Mammary epithelial cell (primary cell): ENCODE measurements around the gene FFAR1.

Source experiments
- CTCF ChIP-seq, 2 donors: IDR thresholded peaks in 1 of 2; conservative IDR thresholded peaks in 1 of 2; 2 replicates each; pipeline ENCODE4 v1.5.1; 2011 to 2012; ENCODE audit warnings: inconsistent platforms in 2 of 2, low read length in 2 of 2, mild to moderate bottlenecking in 2 of 2, control low read depth in 1 of 2, low read depth in 1 of 2; ENCODE audit not compliant: insufficient read depth in 1 of 2; ENCODE audit errors: extremely low read depth in 1 of 2
- EZH2 ChIP-seq: IDR thresholded peaks from 2 replicates; pipeline ENCODE4 v1.6.1; 2012; ENCODE audit warnings: low read length, inconsistent platforms, borderline replicate concordance

GRCh38 chr19:35330475-35330874, 17.2 kb upstream of the FFAR1 start:
- TF ChIP-seq CTCF (conservative IDR thresholded peaks at IDR 0.05 in 1 of 2, IDR thresholded peaks at IDR 0.05 in 1 of 2; ENCODE audit: extremely low read depth in 1 of 2, insufficient read depth in 1 of 2, low read depth in 1 of 2, low read length in 2 of 2) (no peak), EZH2 (no peak)
